Measurements from ENCODE around the gene GDF15. TPM values are rescaled to one million over a fixed set of nuclear protein-coding genes. Genes with fewer than 3 reads are reported as not detected.

GDF15 gene
- total RNA-seq, 1 donor from 2014 or later = 0.78 TPM

- intact Hi-C loops (cut with micrococcal nuclease) = loop anchor here (5.0 kb wide), 1 partner anchor 41 kb away; the partner anchor contains the start of gene GDF15
Observed at GRCh38 chr19:18428173-18428786, 42.3 kb downstream of the GDF15 start.

GRCh38 chr19:18428787-18429674, 43.1 kb downstream of the GDF15 start:
- intact Hi-C loops (cut with micrococcal nuclease) = loop anchor here (1.0 to 5.0 kb wide), 2 partner anchors 10 to 42 kb away; partner anchors contain the start of genes GDF15 and SSBP4

GRCh38 chr19:18429717-18430416, 43.9 kb downstream of the GDF15 start:
- intact Hi-C loops (cut with micrococcal nuclease) = loop anchor here (1.0 to 5.0 kb wide), 2 partner anchors 11 to 43 kb away; partner anchors contain the start of genes GDF15 and SSBP4

- intact Hi-C loops (cut with micrococcal nuclease) = no loop called here
Observed at GRCh38 chr19:18430417-18431144, 44.6 kb downstream of the GDF15 start.

GRCh38 chr19:18431351-18432197, 45.6 kb downstream of the GDF15 start:
- intact Hi-C loops (cut with micrococcal nuclease) = no loop called here

GRCh38 chr19:18432275-18433014, 46.5 kb downstream of the GDF15 start:
- intact Hi-C loops (cut with micrococcal nuclease) = no loop called here

GRCh38 chr19:18433015-18433691, 47.2 kb downstream of the GDF15 start:
- intact Hi-C loops (cut with micrococcal nuclease) = no loop called here

- intact Hi-C loops (cut with micrococcal nuclease) = no loop called here
Observed at GRCh38 chr19:18433735-18434398, 47.9 kb downstream of the GDF15 start.

- intact Hi-C loops (cut with micrococcal nuclease) = no loop called here
Observed at GRCh38 chr19:18434411-18435175, 48.6 kb downstream of the GDF15 start.

GRCh38 chr19:18435178-18435841, 49.4 kb downstream of the GDF15 start:
- intact Hi-C loops (cut with micrococcal nuclease) = no loop called here

- intact Hi-C loops (cut with micrococcal nuclease) = no loop called here
Observed at GRCh38 chr19:18435842-18436670, 50.1 kb downstream of the GDF15 start.

- intact Hi-C loops (cut with micrococcal nuclease) = no loop called here
Observed at GRCh38 chr19:18436671-18437490, 50.9 kb downstream of the GDF15 start.

- intact Hi-C loops (cut with micrococcal nuclease) = no loop called here
Observed at GRCh38 chr19:18437491-18438330, 51.8 kb downstream of the GDF15 start, which contains the start of gene ISYNA1. Gene ISYNA1 (minus strand): TSS chr19:18438133. CDS start chr19:18437979, 154 bp downstream.

- intact Hi-C loops (cut with micrococcal nuclease) = no loop called here
Observed at GRCh38 chr19:18438331-18439024, 52.5 kb downstream of the GDF15 start.

All from T-helper 1 cell treated with Interleukin-12 subunit alpha and Interleukin-12 subunit beta and Interleukin-4 antibody, amounts not matched to agents 30 ng/mL and 1 ng/mL, for 36 hours (primary cell).